C4-2B (cell line): Measurements from ENCODE around the gene GIT1.
A peak's percentile ranks its signal among the peaks of the same experiment; 100 is the strongest.

Experiments used
- CTCF ChIP-seq: fragments of 450-650 bp; conservative IDR thresholded peaks from 2 replicates; pipeline ENCODE4 v1.5.1; 2017; ENCODE audit warnings: mild to moderate bottlenecking
- ZFX ChIP-seq: fragments of 450-650 bp; IDR thresholded peaks from 2 replicates; pipeline ENCODE4 v1.6.1; 2017

GRCh38 chr17:29591146-29591736 is 1.8 kb upstream of the GIT1 start:
- TF ChIP-seq CTCF (0 out of 2 replicates have a peak, but pooled peaks have one; percentile 14), ZFX (no peak)
